Tibial artery (tissue), 4 donors: ENCODE data around the gene CYP11A1.

ENCODE experiments used
- DNase-seq, 2 donors: peaks; one replicate each; pipeline ENCODE4 v3.0.0-alpha.2; 2019
- H3K27ac ChIP-seq, 2 donors: fragments of 200-600 bp; sonication (generic) in 1 of 2; 1 replicate in 1 of 2; 2 replicates in 1 of 2; pipeline ENCODE4 v1.5.1; 2018 to 2019; ENCODE audit warnings: mild to moderate bottlenecking in 1 of 2
- H3K27me3 ChIP-seq, 2 donors: fragments of 200-600 bp; sonication (generic) in 1 of 2; one replicate each; pipeline versions ENCODE4 v1.5.1 to v1.6.0; 2016 to 2019
- H3K36me3 ChIP-seq, 3 donors: fragments of 200-600 bp; sonication (generic) in 2 of 3; one replicate each; pipeline ENCODE4 v1.5.1; 2016 to 2019; ENCODE audit warnings: mild to moderate bottlenecking in 2 of 3
- H3K4me1 ChIP-seq, 4 donors: fragments of 200-600 bp; sonication (generic) in 2 of 4; 1 replicate in 3 of 4; 2 replicates in 1 of 4; pipeline ENCODE4 v1.5.1; 2016 to 2019
- H3K4me3 ChIP-seq, 2 donors: fragments of 200-600 bp; sonication (generic) in 1 of 2; 1 replicate in 1 of 2; 2 replicates in 1 of 2; pipeline ENCODE4 v1.5.1; 2018 to 2019; ENCODE audit warnings: mild to moderate bottlenecking in 2 of 2
- H3K9me3 ChIP-seq, 3 donors: fragments of 200-600 bp; sonication (generic) in 1 of 3; one replicate each; pipeline ENCODE4 v1.5.1; 2016 to 2019
- intact Hi-C: fragments of 100-400 bp; cut with DNase I; formaldehyde crosslinking; loops from one replicate; pipeline ENCODE4 v1.15.0; 2023; ENCODE audit warnings: low total_unique reads
- TF ChIP-seq, protein P1 (sequence below), 2 experiments: fragments of 200-600 bp in 1 of 2; fragments of 450-650 bp in 1 of 2; IDR thresholded peaks; one replicate each; pipeline ENCODE4 v1.5.1; 2017 to 2019; ENCODE audit warnings: antibody characterized with exemption in 2 of 2, mild to moderate bottlenecking in 1 of 2, moderate library complexity in 1 of 2

CYP11A1 gene

DNA sequence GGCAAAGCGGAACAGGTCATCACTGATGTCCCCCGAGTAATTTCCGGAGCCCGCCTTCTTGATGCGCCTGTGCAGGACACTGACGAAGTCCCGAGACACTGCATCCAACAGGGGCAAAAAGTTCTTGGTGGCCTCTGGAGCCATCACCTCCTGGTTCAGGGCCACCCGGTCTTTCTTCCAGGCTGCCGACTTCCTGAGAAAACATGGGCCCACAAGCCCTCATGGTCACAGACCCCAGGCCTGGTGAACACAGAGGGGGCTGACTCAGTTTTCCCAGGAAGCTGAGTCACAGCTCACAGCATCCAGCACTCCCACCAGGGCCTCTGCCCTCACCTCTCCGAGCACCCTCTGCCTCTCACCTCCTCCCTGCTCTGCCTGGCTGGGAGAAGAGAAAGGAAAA, 22.4 kb downstream of the CYP11A1 start:
- H3K27me3 ChIP-seq: peaks cover 0 to 13% of the 10 kb centered on the region in 2 donors
- no peak overlapping the region for H3K4me3 ChIP-seq
- H3K4me1 ChIP-seq: no peaks in the 10 kb centered on the region
- intact Hi-C loops: no loop called here
- no peaks in the 10 kb centered on the region for H3K9me3 ChIP-seq
- H3K36me3 ChIP-seq: no peaks in the 10 kb centered on the region
- H3K27ac ChIP-seq: no peak overlapping the region
- TF ChIP-seq, protein P1, sequence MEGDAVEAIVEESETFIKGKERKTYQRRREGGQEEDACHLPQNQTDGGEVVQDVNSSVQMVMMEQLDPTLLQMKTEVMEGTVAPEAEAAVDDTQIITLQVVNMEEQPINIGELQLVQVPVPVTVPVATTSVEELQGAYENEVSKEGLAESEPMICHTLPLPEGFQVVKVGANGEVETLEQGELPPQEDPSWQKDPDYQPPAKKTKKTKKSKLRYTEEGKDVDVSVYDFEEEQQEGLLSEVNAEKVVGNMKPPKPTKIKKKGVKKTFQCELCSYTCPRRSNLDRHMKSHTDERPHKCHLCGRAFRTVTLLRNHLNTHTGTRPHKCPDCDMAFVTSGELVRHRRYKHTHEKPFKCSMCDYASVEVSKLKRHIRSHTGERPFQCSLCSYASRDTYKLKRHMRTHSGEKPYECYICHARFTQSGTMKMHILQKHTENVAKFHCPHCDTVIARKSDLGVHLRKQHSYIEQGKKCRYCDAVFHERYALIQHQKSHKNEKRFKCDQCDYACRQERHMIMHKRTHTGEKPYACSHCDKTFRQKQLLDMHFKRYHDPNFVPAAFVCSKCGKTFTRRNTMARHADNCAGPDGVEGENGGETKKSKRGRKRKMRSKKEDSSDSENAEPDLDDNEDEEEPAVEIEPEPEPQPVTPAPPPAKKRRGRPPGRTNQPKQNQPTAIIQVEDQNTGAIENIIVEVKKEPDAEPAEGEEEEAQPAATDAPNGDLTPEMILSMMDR (IDR thresholded peaks at IDR 0.05): no peak
- DNase-seq: peak in 1 of 2 donors; percentile 45

DNA sequence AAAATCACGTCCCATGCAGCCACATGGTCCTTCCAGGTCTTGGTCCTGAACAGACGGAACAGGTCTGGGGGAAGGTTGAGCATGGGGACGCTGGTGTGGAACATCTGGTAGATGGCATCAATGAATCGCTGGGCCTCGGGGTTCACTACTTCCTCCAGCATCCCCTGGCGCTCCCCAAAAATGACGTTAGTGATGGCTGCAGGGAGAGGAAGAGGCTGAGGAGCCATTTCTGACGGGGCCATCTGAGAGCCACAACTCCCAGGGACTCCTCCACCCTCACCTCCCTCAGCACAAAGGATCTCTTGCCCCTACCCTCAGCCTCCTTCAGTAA, 23.7 kb downstream of the CYP11A1 start:
- no peaks in the 10 kb centered on the region for H3K9me3 ChIP-seq
- intact Hi-C loops: no loop called here
- no peaks in the 10 kb centered on the region for H3K4me1 ChIP-seq
- no peak overlapping the region for H3K4me3 ChIP-seq
- H3K27ac ChIP-seq: no peak overlapping the region
- H3K36me3 ChIP-seq: no peaks in the 10 kb centered on the region
- no peak for DNase-seq
- TF ChIP-seq, protein P1 (IDR thresholded peaks at IDR 0.05): no peak
- peaks cover 0 to 13% of the 10 kb centered on the region in 2 donors for H3K27me3 ChIP-seq

DNA sequence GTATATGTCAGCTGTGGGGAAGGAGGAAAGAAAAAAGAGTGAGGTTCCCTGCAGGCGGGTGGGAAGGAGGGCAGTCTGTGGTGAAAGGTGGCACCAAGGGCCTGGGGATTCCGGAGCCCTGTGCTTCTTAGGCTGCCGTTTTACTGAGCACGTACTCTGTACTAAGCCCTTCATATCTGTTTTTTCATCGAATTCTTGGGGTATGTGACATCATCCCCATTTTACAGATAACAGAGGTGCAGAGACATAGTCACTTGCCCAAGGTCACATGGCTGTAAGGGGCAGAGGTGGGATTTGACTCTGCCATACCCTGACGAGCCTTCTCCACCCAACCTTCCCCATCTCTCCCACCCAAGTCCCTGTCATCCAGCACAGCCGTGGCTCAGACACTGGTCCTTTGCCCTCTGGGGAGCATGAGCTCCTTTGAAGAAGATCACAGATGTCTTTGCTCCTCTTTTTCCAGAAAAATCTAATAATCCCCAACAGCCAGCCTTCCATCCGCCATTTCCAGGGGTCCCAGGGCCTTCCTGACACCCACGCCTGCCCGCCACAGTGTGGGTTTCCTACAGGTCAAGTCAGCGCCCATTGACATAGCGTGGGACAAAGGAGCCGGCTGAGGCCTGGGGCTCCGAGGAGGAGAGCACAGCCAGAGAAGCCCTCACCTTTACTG, 24.2 kb downstream of the CYP11A1 start:
- DNase-seq: peak in 1 of 2 donors; percentile 35
- Histone ChIP-seq H3K36me3 (no peaks in the 10 kb centered on the region), H3K27me3 (peaks cover 0 to 13% of the 10 kb centered on the region in 2 donors), H3K4me1 (no peaks in the 10 kb centered on the region), H3K9me3 (no peaks in the 10 kb centered on the region), H3K4me3 (no peak overlapping the region), H3K27ac (no peak overlapping the region)
- intact Hi-C loops: no loop called here
- TF ChIP-seq, protein P1 (IDR thresholded peaks at IDR 0.05): no peak

DNA sequence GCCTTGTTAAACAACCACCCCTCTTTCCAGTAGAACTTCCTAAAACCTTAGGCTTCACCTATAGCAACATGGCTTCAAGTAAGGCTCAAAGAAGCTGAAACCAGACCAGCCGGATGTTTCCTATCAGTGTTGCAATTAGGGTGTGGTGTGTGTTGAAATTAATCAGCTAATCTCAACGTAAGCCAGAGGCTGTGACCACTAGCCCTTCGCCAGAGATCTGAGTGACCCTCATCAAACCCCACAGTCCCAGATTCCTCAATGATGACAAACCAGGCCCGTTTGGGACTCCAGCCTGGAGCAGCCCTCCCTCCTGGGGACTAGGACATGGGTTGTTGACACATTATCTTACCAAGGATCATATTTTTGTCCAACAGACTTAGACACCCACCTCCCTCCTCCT, 27.3 kb downstream of the CYP11A1 start:
- intact Hi-C loops: no loop called here
- TF ChIP-seq, protein P1 (IDR thresholded peaks at IDR 0.05): no peak
- DNase-seq: peak in 1 of 2 donors; percentile 13
- Histone ChIP-seq H3K36me3 (no peaks in the 10 kb centered on the region), H3K4me1 (no peaks in the 10 kb centered on the region), H3K9me3 (no peaks in the 10 kb centered on the region), H3K27me3 (peaks cover 0 to 13% of the 10 kb centered on the region in 2 donors), H3K4me3 (no peak overlapping the region), H3K27ac (no peak overlapping the region)

DNA sequence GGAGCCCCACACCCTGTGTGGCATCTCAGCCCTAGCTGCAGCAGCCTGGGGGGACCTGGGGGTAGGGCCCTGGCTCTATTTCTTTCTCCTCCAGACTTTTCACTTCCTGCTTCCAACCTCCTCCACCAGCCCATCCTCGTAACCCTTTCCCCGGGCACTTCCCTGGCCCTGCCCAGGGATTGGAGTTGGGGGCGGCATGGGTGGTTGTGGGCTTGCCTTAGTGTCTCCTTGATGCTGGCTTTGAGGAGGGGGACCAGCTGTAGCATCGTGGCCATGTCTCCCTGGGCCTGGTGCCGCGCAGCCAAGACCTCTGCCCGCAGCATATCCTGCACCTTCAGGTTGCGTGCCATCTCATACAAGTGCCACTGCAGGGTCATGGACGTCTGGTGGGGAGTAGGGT, 28.1 kb downstream of the CYP11A1 start:
- TF ChIP-seq, protein P1 (IDR thresholded peaks at IDR 0.05): no peak
- Histone ChIP-seq H3K9me3 (no peaks in the 10 kb centered on the region), H3K27me3 (peaks cover 0 to 11% of the 10 kb centered on the region in 2 donors), H3K27ac (no peak overlapping the region), H3K4me1 (no peaks in the 10 kb centered on the region), H3K4me3 (no peak overlapping the region), H3K36me3 (no peaks in the 10 kb centered on the region)
- intact Hi-C loops: no loop called here
- peak in 1 of 2 donors; percentile 34 for DNase-seq

DNA sequence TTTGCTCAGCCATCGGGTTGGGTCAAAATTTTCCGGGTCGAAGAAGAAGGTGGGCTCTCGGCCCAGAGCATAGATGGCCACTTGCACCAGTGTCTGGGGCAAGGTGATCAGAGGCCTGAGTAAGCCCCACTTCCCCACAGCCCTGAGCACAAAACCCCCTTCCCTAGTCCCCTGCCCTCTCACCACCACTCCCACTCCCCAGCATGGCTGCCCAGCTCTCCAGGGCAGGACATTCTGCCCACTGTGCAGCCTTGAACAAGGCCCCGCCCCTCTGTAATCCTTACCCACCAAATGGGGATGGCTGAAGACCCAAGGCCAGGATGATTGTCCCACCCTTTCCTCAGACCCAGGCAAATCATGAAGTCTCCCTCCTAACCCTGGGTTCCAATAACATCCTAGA, 28.8 kb downstream of the CYP11A1 start:
- TF ChIP-seq, protein P1 (IDR thresholded peaks at IDR 0.05): no peak
- no peak overlapping the region for H3K4me3 ChIP-seq

More for the DNA sequence above, 28.8 kb downstream of the CYP11A1 start:
- no peaks in the 10 kb centered on the region for H3K4me1 ChIP-seq
- no peak overlapping the region for H3K27ac ChIP-seq
- intact Hi-C loops: no loop called here
- H3K36me3 ChIP-seq: no peaks in the 10 kb centered on the region
- H3K9me3 ChIP-seq: no peaks in the 10 kb centered on the region
- peak in 1 of 2 donors; percentile 50 for DNase-seq
- peaks cover 0 to 6% of the 10 kb centered on the region in 2 donors for H3K27me3 ChIP-seq
